ENCODE results near the gene LASP1.
A peak's percentile ranks its signal among the peaks of the same experiment; 100 is the strongest.

Gene LASP1

GRCh38 chr17:38867968-38868816 lies 1.7 kb upstream of the LASP1 start:
- no peak for TF ChIP-seq EZH2 (IDR thresholded peaks at IDR 0.05; ENCODE audit: borderline replicate concordance, low read length)
- no peak for TF ChIP-seq CTCF (IDR thresholded peaks at IDR 0.05; ENCODE audit: low read length)
- Histone ChIP-seq H4K20me1 (ENCODE audit: insufficient read depth, low read length) (no peaks in the 10 kb centered on the region), H2AFZ (ENCODE audit: low read length) (no peak overlapping the region), H3K4me2 (ENCODE audit: low read length) (peak overlapping the region; percentile 83), H3F3A (ENCODE audit: insufficient read depth, low read length) (peaks cover 5% of the 10 kb centered on the region; the same call in 1 of the 2 replicates), H3K79me2 (ENCODE audit: insufficient read depth, low read length) (peaks cover 24% of the 10 kb centered on the region), H3K27me3 (ENCODE audit: insufficient read depth, low read length) (no peaks in the 10 kb centered on the region), H3K4me3 (ENCODE audit: low read depth, low read length, poor library complexity, severe bottlenecking) (peak overlapping the region; percentile 93), H3K27ac (ENCODE audit: low read depth, low read length, poor library complexity, severe bottlenecking) (peak overlapping the region; percentile 95), H3K9me2 (ENCODE audit: low read depth, low read length) (no peaks in the 10 kb centered on the region), H3K4me1 (ENCODE audit: insufficient read depth, low read length, severe bottlenecking) (peaks cover 46% of the 10 kb centered on the region), H3K9ac (ENCODE audit: low read length) (peak overlapping the region; percentile 91), H3K9me3 (ENCODE audit: low read length) (no peaks in the 10 kb centered on the region), H3K36me3 (ENCODE audit: insufficient read depth, low read length) (peaks cover 4% of the 10 kb centered on the region; the same call in 1 of the 2 replicates)

- Histone ChIP-seq H3K4me2 (ENCODE audit: low read length) (peak overlapping the region; percentile 83), H3K27me3 (ENCODE audit: insufficient read depth, low read length) (no peaks in the 10 kb centered on the region), H2AFZ (ENCODE audit: low read length) (no peak overlapping the region), H3K4me1 (ENCODE audit: insufficient read depth, low read length, severe bottlenecking) (peaks cover 46% of the 10 kb centered on the region), H3K27ac (ENCODE audit: low read depth, low read length, poor library complexity, severe bottlenecking) (peak overlapping the region; percentile 95), H3K9me2 (ENCODE audit: low read depth, low read length) (no peaks in the 10 kb centered on the region), H3F3A (ENCODE audit: insufficient read depth, low read length) (peaks cover 5% of the 10 kb centered on the region; the same call in 1 of the 2 replicates), H3K36me3 (ENCODE audit: insufficient read depth, low read length) (peaks cover 4% of the 10 kb centered on the region; the same call in 1 of the 2 replicates), H3K9ac (ENCODE audit: low read length) (peak overlapping the region; percentile 91), H3K4me3 (ENCODE audit: low read depth, low read length, poor library complexity, severe bottlenecking) (peak overlapping the region; percentile 93), H4K20me1 (ENCODE audit: insufficient read depth, low read length) (no peaks in the 10 kb centered on the region), H3K79me2 (ENCODE audit: insufficient read depth, low read length) (peaks cover 32% of the 10 kb centered on the region), H3K9me3 (ENCODE audit: low read length) (no peaks in the 10 kb centered on the region)
- TF ChIP-seq CTCF (IDR thresholded peaks at IDR 0.05; ENCODE audit: low read length) (peak; percentile 62; the same call in 1 of the 2 replicates), EZH2 (IDR thresholded peaks at IDR 0.05; ENCODE audit: borderline replicate concordance, low read length) (no peak)
These were observed 887 bp upstream of the LASP1 start for GRCh38 chr17:38868817-38869525.

GRCh38 chr17:38870259-38871165 lies 654 bp downstream of the LASP1 start:
- Histone ChIP-seq H4K20me1 (ENCODE audit: insufficient read depth, low read length) (no peaks in the 10 kb centered on the region), H3K4me1 (ENCODE audit: insufficient read depth, low read length, severe bottlenecking) (peaks cover 61% of the 10 kb centered on the region), H2AFZ (ENCODE audit: low read length) (no peak overlapping the region), H3K4me3 (ENCODE audit: low read depth, low read length, poor library complexity, severe bottlenecking) (peak overlapping the region; percentile 93), H3K36me3 (ENCODE audit: insufficient read depth, low read length) (peaks cover 4% of the 10 kb centered on the region; the same call in 1 of the 2 replicates), H3K9me3 (ENCODE audit: low read length) (no peaks in the 10 kb centered on the region), H3K27me3 (ENCODE audit: insufficient read depth, low read length) (no peaks in the 10 kb centered on the region), H3K4me2 (ENCODE audit: low read length) (peak overlapping the region; percentile 90), H3K9ac (ENCODE audit: low read length) (peak overlapping the region; percentile 91), H3K9me2 (ENCODE audit: low read depth, low read length) (no peaks in the 10 kb centered on the region), H3K27ac (ENCODE audit: low read depth, low read length, poor library complexity, severe bottlenecking) (peak overlapping the region; percentile 87), H3K79me2 (ENCODE audit: insufficient read depth, low read length) (peaks cover 40% of the 10 kb centered on the region), H3F3A (ENCODE audit: insufficient read depth, low read length) (peaks cover 5% of the 10 kb centered on the region; the same call in 1 of the 2 replicates)
- TF ChIP-seq CTCF (IDR thresholded peaks at IDR 0.05; ENCODE audit: low read length), result no peak
- TF ChIP-seq EZH2 (IDR thresholded peaks at IDR 0.05; ENCODE audit: borderline replicate concordance, low read length), result no peak
